ENCODE measurements around the gene FRMPD2. TPM values are rescaled to one million over a fixed set of nuclear protein-coding genes. Genes with fewer than 3 reads are reported as not detected.

FRMPD2 gene
- total RNA-seq, 1 experiment from 2014 or later: 0.30 TPM

- no TSS peak for BruUV-seq (replicated peaks)
- ChIA-PET CTCF (no interaction called here), RAD21 (ENCODE audit: low non-redundant PET in 1 of 2, low total read pairs in 2 of 2, uncharacterized antibody in 2 of 2, unreplicated experiment in 2 of 2) (no interaction called here), POLR2A (no interaction called here)
- DNase-seq (ENCODE audit: low read depth, low spot score) (peak; percentile 28), ATAC-seq (peak; percentile 97)
- H3K27me3 ChIP-seq (ENCODE audit: insufficient read depth, low read length): peaks cover 4% of the 10 kb centered on the region
- intact Hi-C loops (cut with micrococcal nuclease): loop anchor here (1.0 to 5.0 kb wide), 2 partner anchors 74 to 292 kb away; no protein-coding TSS in a partner anchor
- 0 out of 2 replicates have a peak, but pooled peaks cover 4% of the 10 kb centered on the region for H3K9me2 ChIP-seq (ENCODE audit: insufficient read depth)
- H3K4me3 ChIP-seq (replicated peaks in 1 of 2; ENCODE audit: low read depth in 1 of 2, low read length in 2 of 2): no peak overlapping the region
- H3K36me3 ChIP-seq (ENCODE audit: control insufficient read depth in 1 of 2, insufficient read depth in 2 of 2, low read length in 2 of 2): no peaks in the 10 kb centered on the region
- H3K4me2 ChIP-seq (ENCODE audit: low read length): no peak overlapping the region
- no peak overlapping the region for H3K9ac ChIP-seq (ENCODE audit: low read length)
- TF ChIP-seq TCF7L2 (IDR thresholded peaks at IDR 0.05; ENCODE audit: borderline replicate concordance, extremely low read depth, insufficient read depth, insufficient read length) (no peak), SRF (IDR thresholded peaks at IDR 0.05; ENCODE audit: low read depth) (no peak), CEBPB (IDR thresholded peaks at IDR 0.05; ENCODE audit: low read depth) (no peak), CBX3 (IDR thresholded peaks at IDR 0.05; ENCODE audit: low read depth) (no peak), CTCF (IDR thresholded peaks at IDR 0.05 in 2 of 3, conservative IDR thresholded peaks at IDR 0.05 in 1 of 3; ENCODE audit: borderline replicate concordance in 1 of 3, insufficient read depth in 1 of 3, low read depth in 2 of 3, low read length in 2 of 3) (peak; percentile 57 to 86 (median 83); a peak in 5 of 6 replicates), RAD21 (IDR thresholded peaks at IDR 0.05; ENCODE audit: low read depth) (peak; percentile 63), ZBTB33 (IDR thresholded peaks at IDR 0.05; ENCODE audit: extremely low read depth, insufficient replicate concordance, low read length) (no peak)
- no peak overlapping the region for H2AFZ ChIP-seq (ENCODE audit: low read depth, low read length, poor library complexity, severe bottlenecking)
- no peaks in the 10 kb centered on the region for H4K20me1 ChIP-seq (ENCODE audit: insufficient read depth)
- no peak overlapping the region for H3K27ac ChIP-seq (ENCODE audit: low read depth, low read length)
- no peaks in the 10 kb centered on the region for H3K79me2 ChIP-seq (ENCODE audit: insufficient read depth, low read length)
- no peaks in the 10 kb centered on the region for H3K4me1 ChIP-seq (ENCODE audit: control insufficient read depth in 1 of 2, insufficient read depth in 2 of 2, low read length in 2 of 2)
- H3K9me3 ChIP-seq (ENCODE audit: control insufficient read depth in 1 of 2, insufficient read depth in 1 of 2, low read depth in 1 of 2, low read length in 2 of 2): no peaks in the 10 kb centered on the region
Observed at GRCh38 chr10:48215486-48216203, 58.9 kb downstream of the FRMPD2 start.
